GM12878 (cell line): ENCODE measurements around the gene SAC3D1. TPM values are rescaled to one million over a fixed set of nuclear protein-coding genes. Genes with fewer than 3 reads are reported as not detected.
"Not testable (repeated sequence)": the region's sequence is repeated elsewhere in the genome, so short reads cannot be mapped to it uniquely, and the experiment has no call there.

ENCODE experiments used
- ATAC-seq: fragments of 200-7000 bp; cut with Tn5 transposase; 3 replicates; pipeline ENCODE4 v1.9.1; 2020; ENCODE audit warnings: mild to moderate bottlenecking, moderate library complexity
- BruUV-seq: library from RNA; stranded (reverse); fragments of 400-500 nt; replicated peaks from 2 replicates; lab custom pipeline; 2021; lab: Mats Ljungman, UMichigan
- CTCF ChIA-PET: fragments of 300-600 bp; sonication (Branson Sonifier 250); formaldehyde crosslinking; extraction: SDS; loops from one replicate; lab custom pipeline; 2021; ENCODE audit warnings: inconsistent platforms; lab: Yijun Ruan, JAX
- POLR2A ChIA-PET: fragments of 350-600 bp; formaldehyde crosslinking; extraction: SDS; loops from one replicate; lab custom pipeline; 2021; ENCODE audit warnings: inconsistent platforms; lab: Charles Lee
- RAD21 ChIA-PET: fragments of 300-600 bp; sonication (Branson Sonifier 250); formaldehyde crosslinking; loops from one replicate; lab custom pipeline; 2023; ENCODE audit warnings: antibody characterized with exemption; ENCODE audit not compliant: unreplicated experiment; lab: Charles Lee
- SMC1A ChIA-PET: fragments of 300-600 bp; sonication (Branson Sonifier 250); formaldehyde crosslinking; loops from one replicate; lab custom pipeline; 2023; ENCODE audit not compliant: unreplicated experiment, uncharacterized antibody; lab: Charles Lee
- DNase-seq: peaks from one replicate; pipeline ENCODE4 v3.0.0-alpha.2; 2011; ENCODE audit warnings: low read depth, low spot score
- FAIRE-seq: peaks from 3 replicates; lab custom pipeline; 2011; peaks lifted over from hg19 to GRCh38; lab: Jason Lieb, UNC
- H2AFZ ChIP-seq: 2 replicates; pipeline ENCODE4 v1.6.0; 2011; ENCODE audit warnings: low read depth, low read length, control low read depth; ENCODE audit not compliant: control insufficient read depth
- H3K27ac ChIP-seq: 2 replicates; pipeline ENCODE4 v1.5.1; 2011; ENCODE audit warnings: control low read depth; ENCODE audit not compliant: control insufficient read depth, insufficient read depth
- H3K27me3 ChIP-seq, 2 experiments: replicated peaks in 1 of 2; 2 replicates each; pipeline versions ENCODE4 v1.6.0 to v1.6.1; 2011; ENCODE audit warnings: low read length in 1 of 2; ENCODE audit not compliant: control insufficient read depth in 2 of 2, insufficient read depth in 2 of 2
- H3K36me3 ChIP-seq, 2 experiments: 2 replicates each; pipeline ENCODE4 v1.5.1; 2011; ENCODE audit warnings: low read length in 1 of 2; ENCODE audit not compliant: control insufficient read depth in 2 of 2, insufficient read depth in 2 of 2
- H3K4me1 ChIP-seq: 2 replicates; pipeline ENCODE4 v1.6.1; 2011; ENCODE audit warnings: mild to moderate bottlenecking, low read length, moderate library complexity, mixed read lengths; ENCODE audit not compliant: control insufficient read depth, insufficient read depth
- H3K4me2 ChIP-seq: 2 replicates; pipeline ENCODE4 v1.6.0; 2011; ENCODE audit warnings: control low read depth; ENCODE audit not compliant: control insufficient read depth, insufficient read depth
- H3K4me3 ChIP-seq: fragments of 200-600 bp; sonication (generic); 2 replicates; pipeline ENCODE4 v1.5.1; 2016
- H3K79me2 ChIP-seq: 2 replicates; pipeline ENCODE4 v1.6.0; 2011; ENCODE audit warnings: low read length; ENCODE audit not compliant: control insufficient read depth, insufficient read depth
- H3K9ac ChIP-seq: 2 replicates; pipeline ENCODE4 v1.8.0; 2011; ENCODE audit warnings: low read length, control low read depth, mixed read lengths; ENCODE audit not compliant: control insufficient read depth, insufficient read depth
- H3K9me3 ChIP-seq: replicated peaks from 3 replicates; pipeline ENCODE4 v1.5.1; 2011; ENCODE audit warnings: mild to moderate bottlenecking, low read length; ENCODE audit not compliant: control insufficient read depth, insufficient read depth
- H4K20me1 ChIP-seq: 2 replicates; pipeline ENCODE4 v1.6.0; 2011; ENCODE audit not compliant: control insufficient read depth, insufficient read depth
- BCL11A ChIP-seq: IDR thresholded peaks from 2 replicates; pipeline ENCODE4 v1.6.1; 2011; ENCODE audit warnings: low read depth, low read length
- CHD4 ChIP-seq: fragments of 200-600 bp; sonication (generic); IDR thresholded peaks from 2 replicates; pipeline ENCODE4 v1.6.1; 2016; ENCODE audit warnings: mild to moderate bottlenecking
- MEF2A ChIP-seq: IDR thresholded peaks from 2 replicates; pipeline ENCODE4 v1.6.1; 2011; ENCODE audit warnings: low read depth, mild to moderate bottlenecking, low read length, moderate library complexity; ENCODE audit not compliant: insufficient read depth
- SMAD5 ChIP-seq: IDR thresholded peaks from 2 replicates; pipeline ENCODE4 v1.6.1; 2016; ENCODE audit warnings: antibody characterized with exemption, low read depth
- TBL1XR1 ChIP-seq: IDR thresholded peaks from 2 replicates; pipeline ENCODE4 v1.6.1; 2012; ENCODE audit warnings: low read depth, low read length, improper control_type of control experiment
- WGBS: methylation state at CpG from one replicate; pipeline ENCODE4 v1.1.6; 2016; ENCODE audit warnings: low lambda C conversion rate; ENCODE audit not compliant: insufficient replicate concordance, insufficient coverage; ENCODE audit errors: missing lambda C conversion rate; 5-methylcytosine and 5-hydroxymethylcytosine counted together
- in situ Hi-C: fragments of 300-500 bp; cut with MboI; formaldehyde crosslinking; loops from 9 replicates; pipeline ENCODE4 v1.14.3; 2018; ENCODE audit warnings: mixed read lengths
- intact Hi-C: fragments of 100-400 bp; cut with micrococcal nuclease; formaldehyde crosslinking; loops from one replicate; pipeline ENCODE4 v1.14.2; 2022; ENCODE audit not compliant: unreplicated experiment
- polyA plus RNA-seq, 11 experiments: library from polyadenylated mRNA; depleted of rRNA in 4 of 11; unstranded in 6 of 11; stranded (reverse) in 5 of 11; fragments of >200 nt; fragmentation: Nextera tagmentation in 4 of 11; fragmentation: Illumina TruSeq in 1 of 11; extraction: Ambion mirVana in 4 of 11; extraction: Trizol in 1 of 11; gene quantifications; 1 replicate in 1 of 11; 2 replicates in 10 of 11; pipeline versions ENCODE4 v1.2.1 to v1.2.3, GENCODE V29; 2011 to 2016; ENCODE audit warnings: inconsistent platforms in 2 of 11, missing spikeins in 2 of 11, low read depth in 1 of 11
- total RNA-seq, 4 experiments: library from RNA; depleted of rRNA in 3 of 4; stranded (reverse); fragments of >200 nt in 3 of 4; fragmentation: Illumina TruSeq in 1 of 4; extraction: Trizol in 1 of 4; gene quantifications; 2 replicates each; pipeline versions ENCODE4 v1.2.1 to v1.2.3, GENCODE V29; 2013 to 2021

SAC3D1 gene
- total and polyA plus RNA-seq, 10 of the 15 experiments (the other 5 are each of a cell fraction or from before 2014, with no cell fraction given), result 0.16 to 44.6 (median 12.1) TPM

- H2AFZ ChIP-seq, FAIRE-seq, BruUV-seq, RAD21 ChIA-PET, CTCF ChIA-PET, in situ Hi-C loops, intact Hi-C loops, H3K4me1 ChIP-seq, H3K27ac ChIP-seq, DNase-seq, H3K9ac ChIP-seq, H3K27me3 ChIP-seq, ATAC-seq, SMC1A ChIA-PET, H3K4me2 ChIP-seq, H4K20me1 ChIP-seq, H3K36me3 ChIP-seq, H3K4me3 ChIP-seq, POLR2A ChIA-PET, H3K79me2 ChIP-seq, H3K9me3 ChIP-seq: not testable (repeated sequence)
- WGBS, result 78% methylated on average over 8 of the region's 8 CpGs
These were observed 17.5 kb upstream of the SAC3D1 start for GRCh38 chr11:65023502-65023901.

- 0 out of 2 replicates have a peak overlapping the region, but pooled peaks have one; percentile 57 for H3K9ac ChIP-seq
- ChIA-PET POLR2A (interaction anchor here (1.6 to 2.6 kb wide), 2 partner anchors 14 to 31 kb away, joined by 3 to 8 read pairs; partner anchors contain the start of gene SAC3D1), SMC1A (interaction anchor here (0.9 to 1.6 kb wide), 8 partner anchors 11 to 94 kb away, joined by 3 to 5 read pairs (median 3); partner anchors contain the start of genes BATF2 and FAU), RAD21 (interaction anchor here (0.7 to 2.9 kb wide), 3 partner anchors 12 to 95 kb away, joined by 3 to 13 read pairs (median 4); partner anchors contain the start of genes ARL2, FAU, MRPL49 and SAC3D1), CTCF (interaction anchor here (0.6 to 5.4 kb wide), 7 partner anchors 9 to 227 kb away, joined by 3 to 39 read pairs (median 3); partner anchors contain the start of genes ARL2, CAPN1 and CDCA5)
- no peaks in the 10 kb centered on the region; the same call in 1 of the 2 replicates for H4K20me1 ChIP-seq
- TF ChIP-seq BCL11A, result no peak
- TF ChIP-seq TBL1XR1, result no peak
- 0 out of 2 replicates have a peak, but pooled peaks have one; percentile 76 for TF ChIP-seq CHD4
- no peak for TF ChIP-seq MEF2A
- TF ChIP-seq SMAD5, result no peak
- ATAC-seq (no peak; the same call in 2 of the 3 replicates), DNase-seq (no peak), FAIRE-seq (no peak)
- no peaks in the 10 kb centered on the region; a peak in 1 of 4 replicates for H3K36me3 ChIP-seq
- peak overlapping the region; percentile 37; the same call in 1 of the 2 replicates for H3K4me3 ChIP-seq
- intact Hi-C loops, result loop anchor here (2.0 kb wide), 1 partner anchor 52 kb away; no protein-coding TSS in a partner anchor
- H3K4me1 ChIP-seq, result peaks cover 8% of the 10 kb centered on the region; the same call in 1 of the 2 replicates
- no peaks in the 10 kb centered on the region for H3K27me3 ChIP-seq
- no peaks in the 10 kb centered on the region for H3K9me3 ChIP-seq
- WGBS, result 70% methylated on average over 10 of the region's 10 CpGs
- H2AFZ ChIP-seq, result peak overlapping the region; percentile 97
- peak overlapping the region; percentile 93 for H3K4me2 ChIP-seq
- peaks cover 1% of the 10 kb centered on the region; the same call in 1 of the 2 replicates for H3K79me2 ChIP-seq
- H3K27ac ChIP-seq, result no peak overlapping the region; the same call in 1 of the 2 replicates
- in situ Hi-C loops, result no loop called here
- no TSS peak for BruUV-seq
These were observed 14.2 kb upstream of the SAC3D1 start for GRCh38 chr11:65026810-65027209.
